Activated CD4-positive, alpha-beta memory T cell treated with anti-CD3 and anti-CD28 coated beads for 36 hours (primary cell): ENCODE measurements around the gene FGFBP2. TPM values are rescaled to one million over a fixed set of nuclear protein-coding genes. Genes with fewer than 3 reads are reported as not detected.
A peak's percentile ranks its signal among the peaks of the same experiment; 100 is the strongest.
"Not testable (repeated sequence)": the region's sequence is repeated elsewhere in the genome, so short reads cannot be mapped to it uniquely, and the experiment has no call there.

Experiments used
- CTCF ChIA-PET: fragments of 350-600 bp; sonication (Branson Sonifier 250); formaldehyde crosslinking; loops from one replicate; lab custom pipeline; 2021; ENCODE audit warnings: antibody characterized with exemption, inconsistent platforms; lab: Charles Lee
- POLR2A ChIA-PET: fragments of 350-600 bp; sonication (Branson Sonifier 250); formaldehyde crosslinking; loops from one replicate; lab custom pipeline; 2021; ENCODE audit warnings: antibody characterized with exemption; lab: Charles Lee
- DNase-seq: peaks from one replicate; pipeline ENCODE4 v3.0.0-alpha.2; 2020
- H3K27ac Mint-ChIP-seq: one replicate; pipeline ENCODE4 v1.8.0; 2021; ENCODE audit warnings: mixed read lengths
- H3K27me3 Mint-ChIP-seq: one replicate; pipeline ENCODE4 v1.8.0; 2021; ENCODE audit warnings: mixed read lengths
- H3K36me3 Mint-ChIP-seq: one replicate; pipeline ENCODE4 v1.8.0; 2021; ENCODE audit warnings: mixed read lengths
- H3K4me1 Mint-ChIP-seq: one replicate; pipeline ENCODE4 v1.8.0; 2021; ENCODE audit warnings: low read depth, mixed read lengths
- H3K4me3 Mint-ChIP-seq: one replicate; pipeline ENCODE4 v1.8.0; 2021; ENCODE audit warnings: mild to moderate bottlenecking, mixed read lengths
- H3K9me3 Mint-ChIP-seq: one replicate; pipeline ENCODE4 v1.8.0; 2021; ENCODE audit warnings: mixed read lengths
- intact Hi-C: fragments of 100-400 bp; cut with micrococcal nuclease; formaldehyde crosslinking; loops from one replicate; pipeline ENCODE4 v1.15.1; 2023
- total RNA-seq, 2 experiments: library from RNA; stranded (reverse); gene quantifications; one replicate each; pipeline ENCODE4 v1.2.3, GENCODE V29; 2021

Gene FGFBP2
- total RNA-seq, 2 experiments from 2014 or later = 0.43 to 0.51 TPM

GRCh38 chr4:15925830-15926229 lies 37.1 kb downstream of the FGFBP2 start:
- H3K27me3 Mint-ChIP-seq = peaks cover 10% of the 10 kb centered on the region
- H3K27ac Mint-ChIP-seq = no peak overlapping the region
- no peaks in the 10 kb centered on the region for H3K36me3 Mint-ChIP-seq
- DNase-seq = no peak
- ChIA-PET POLR2A (no interaction called here), CTCF (interaction anchor here (1.4 kb wide), 1 partner anchor 44 kb away, joined by 5 read pairs; no protein-coding TSS in a partner anchor)
- intact Hi-C loops = no loop called here
- H3K4me1 Mint-ChIP-seq = peaks cover 11% of the 10 kb centered on the region
- H3K9me3 Mint-ChIP-seq = no peaks in the 10 kb centered on the region
- no peak overlapping the region for H3K4me3 Mint-ChIP-seq

- ChIA-PET POLR2A (no interaction called here), CTCF (interaction anchor here (2.0 kb wide), 1 partner anchor 116 kb away, joined by 5 read pairs; no protein-coding TSS in a partner anchor)
- no peaks in the 10 kb centered on the region for H3K36me3 Mint-ChIP-seq
- H3K27ac Mint-ChIP-seq = no peak overlapping the region
- intact Hi-C loops = no loop called here
- no peak for DNase-seq
- no peaks in the 10 kb centered on the region for H3K9me3 Mint-ChIP-seq
- no peaks in the 10 kb centered on the region for H3K4me1 Mint-ChIP-seq
- H3K4me3 Mint-ChIP-seq = no peak overlapping the region
- H3K27me3 Mint-ChIP-seq = peaks cover 9% of the 10 kb centered on the region
Observed at GRCh38 chr4:15921592-15921932, 41.4 kb downstream of the FGFBP2 start.

GRCh38 chr4:15920723-15921591 lies 42.0 kb downstream of the FGFBP2 start:
- ChIA-PET CTCF (interaction anchor here (2.0 kb wide), 1 partner anchor 115 kb away, joined by 5 read pairs; no protein-coding TSS in a partner anchor), POLR2A (no interaction called here)
- Mint-ChIP-seq H3K4me1 (no peaks in the 10 kb centered on the region), H3K9me3 (no peaks in the 10 kb centered on the region), H3K36me3 (no peaks in the 10 kb centered on the region), H3K27ac (no peak overlapping the region), H3K4me3 (no peak overlapping the region), H3K27me3 (peaks cover 9% of the 10 kb centered on the region)
- peak; percentile 27 for DNase-seq
- intact Hi-C loops = no loop called here

- POLR2A ChIA-PET = no interaction called here
- DNase-seq = no peak
- Mint-ChIP-seq H3K27ac (no peak overlapping the region), H3K9me3 (no peaks in the 10 kb centered on the region), H3K27me3 (peaks cover 9% of the 10 kb centered on the region), H3K4me3 (no peak overlapping the region), H3K4me1 (no peaks in the 10 kb centered on the region), H3K36me3 (no peaks in the 10 kb centered on the region)
- CTCF ChIA-PET = interaction anchor here (1.0 to 1.1 kb wide), 2 partner anchors 37 to 112 kb away, joined by 3 to 5 read pairs; no protein-coding TSS in a partner anchor
- intact Hi-C loops = no loop called here
Observed at GRCh38 chr4:15918484-15919129, 44.4 kb downstream of the FGFBP2 start.

GRCh38 chr4:15917297-15917696 lies 45.7 kb downstream of the FGFBP2 start:
- ChIA-PET CTCF (no interaction called here), POLR2A (no interaction called here)
- intact Hi-C loops = no loop called here
- no peak for DNase-seq
- H3K4me1 Mint-ChIP-seq = no peaks in the 10 kb centered on the region
- H3K36me3 Mint-ChIP-seq = no peaks in the 10 kb centered on the region
- H3K27ac Mint-ChIP-seq = no peak overlapping the region
- peaks cover 9% of the 10 kb centered on the region for H3K27me3 Mint-ChIP-seq
- no peaks in the 10 kb centered on the region for H3K9me3 Mint-ChIP-seq
- no peak overlapping the region for H3K4me3 Mint-ChIP-seq

GRCh38 chr4:15916358-15916757 lies 46.6 kb downstream of the FGFBP2 start:
- DNase-seq, H3K4me3 Mint-ChIP-seq, H3K27me3 Mint-ChIP-seq, H3K27ac Mint-ChIP-seq, intact Hi-C loops, H3K9me3 Mint-ChIP-seq, CTCF ChIA-PET, H3K4me1 Mint-ChIP-seq, H3K36me3 Mint-ChIP-seq, POLR2A ChIA-PET: not testable (repeated sequence)

- no peaks in the 10 kb centered on the region for H3K36me3 Mint-ChIP-seq
- H3K27me3 Mint-ChIP-seq = peaks cover 12% of the 10 kb centered on the region
- H3K9me3 Mint-ChIP-seq = no peaks in the 10 kb centered on the region
- ChIA-PET POLR2A (no interaction called here), CTCF (interaction anchor here (1.9 kb wide), 1 partner anchor 32 kb away, joined by 7 read pairs; no protein-coding TSS in a partner anchor)
- no peak overlapping the region for H3K4me3 Mint-ChIP-seq
- intact Hi-C loops = no loop called here
- no peaks in the 10 kb centered on the region for H3K4me1 Mint-ChIP-seq
- DNase-seq = no peak
- no peak overlapping the region for H3K27ac Mint-ChIP-seq
Observed at GRCh38 chr4:15914736-15915135, 48.2 kb downstream of the FGFBP2 start.

GRCh38 chr4:15914291-15914690 lies 48.7 kb downstream of the FGFBP2 start:
- H3K4me3 Mint-ChIP-seq = no peak overlapping the region
- H3K36me3 Mint-ChIP-seq = no peaks in the 10 kb centered on the region
- POLR2A ChIA-PET = no interaction called here
- peaks cover 12% of the 10 kb centered on the region for H3K27me3 Mint-ChIP-seq
- intact Hi-C loops = no loop called here
- no peaks in the 10 kb centered on the region for H3K9me3 Mint-ChIP-seq
- no peak overlapping the region for H3K27ac Mint-ChIP-seq
- no peaks in the 10 kb centered on the region for H3K4me1 Mint-ChIP-seq
- CTCF ChIA-PET = interaction anchor here (1.9 kb wide), 1 partner anchor 32 kb away, joined by 7 read pairs; no protein-coding TSS in a partner anchor
- DNase-seq = no peak

GRCh38 chr4:15913631-15913970 lies 49.4 kb downstream of the FGFBP2 start:
- POLR2A ChIA-PET = interaction anchor here (0.6 kb wide), 1 partner anchor 917 kb away, joined by 3 read pairs; no protein-coding TSS in a partner anchor
- no peak for DNase-seq
- Mint-ChIP-seq H3K4me3 (no peak overlapping the region), H3K27me3 (peaks cover 6% of the 10 kb centered on the region), H3K4me1 (no peaks in the 10 kb centered on the region), H3K9me3 (no peaks in the 10 kb centered on the region), H3K27ac (no peak overlapping the region), H3K36me3 (no peaks in the 10 kb centered on the region)
- intact Hi-C loops = no loop called here
- CTCF ChIA-PET = interaction anchor here (0.7 to 1.9 kb wide), 2 partner anchors 31 to 45 kb away, joined by 3 to 7 read pairs; no protein-coding TSS in a partner anchor

GRCh38 chr4:15912961-15913630 lies 49.9 kb downstream of the FGFBP2 start:
- DNase-seq = no peak
- Mint-ChIP-seq H3K27ac (no peak overlapping the region), H3K4me1 (no peaks in the 10 kb centered on the region), H3K27me3 (peaks cover 3% of the 10 kb centered on the region), H3K9me3 (no peaks in the 10 kb centered on the region), H3K36me3 (no peaks in the 10 kb centered on the region), H3K4me3 (no peak overlapping the region)
- ChIA-PET POLR2A (interaction anchor here (0.6 kb wide), 1 partner anchor 918 kb away, joined by 3 read pairs; no protein-coding TSS in a partner anchor), CTCF (interaction anchor here (0.7 to 1.9 kb wide), 2 partner anchors 31 to 45 kb away, joined by 3 to 7 read pairs; no protein-coding TSS in a partner anchor)
- intact Hi-C loops = no loop called here

- POLR2A ChIA-PET = no interaction called here
Observed at GRCh38 chr4:15912236-15912635, 50.7 kb downstream of the FGFBP2 start.

More at GRCh38 chr4:15912236-15912635, 50.7 kb downstream of the FGFBP2 start:
- no peaks in the 10 kb centered on the region for H3K4me1 Mint-ChIP-seq
- no peak overlapping the region for H3K4me3 Mint-ChIP-seq
- no peak for DNase-seq
- CTCF ChIA-PET = no interaction called here
- intact Hi-C loops = no loop called here
- no peaks in the 10 kb centered on the region for H3K9me3 Mint-ChIP-seq
- H3K27me3 Mint-ChIP-seq = peaks cover 3% of the 10 kb centered on the region
- no peaks in the 10 kb centered on the region for H3K36me3 Mint-ChIP-seq
- no peak overlapping the region for H3K27ac Mint-ChIP-seq
